Body of pancreas (tissue), 4 donors: ENCODE data around the gene STAT1.

ENCODE experiments used
- POLR2A ChIP-seq, 3 donors: fragments of 450-650 bp; IDR thresholded peaks; one replicate each; pipeline ENCODE4 v1.6.1; 2016; ENCODE audit warnings: antibody characterized with exemption in 3 of 3, mild to moderate bottlenecking in 2 of 3
- TF ChIP-seq, protein P1 (sequence below), 7 experiments: fragments of 450-650 bp in 4 of 7; fragments of 200-600 bp in 3 of 7; sonication (generic) in 3 of 7; IDR thresholded peaks; one replicate each; pipeline ENCODE4 v1.5.1; 2016 to 2019; ENCODE audit warnings: antibody characterized with exemption in 7 of 7

DNA sequence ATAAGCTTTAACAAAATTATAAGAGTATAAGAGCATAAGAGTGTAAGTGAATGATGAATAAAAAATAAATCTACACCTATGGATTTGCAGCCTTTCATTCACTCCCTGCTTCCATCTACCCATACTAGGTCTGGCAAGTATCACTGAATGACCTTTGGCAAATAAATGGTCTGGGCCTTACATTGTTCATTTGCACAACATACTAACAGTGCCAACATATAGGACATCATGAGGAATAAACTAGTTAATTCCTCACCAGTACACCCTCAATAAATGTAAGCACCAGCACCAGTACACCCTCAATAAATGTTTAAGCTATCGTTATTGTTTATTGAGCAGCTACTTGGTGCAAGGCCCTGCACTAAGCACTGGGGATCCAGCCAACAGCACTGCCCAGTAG is 26.9 kb downstream of the STAT1 start:
- no peak for TF ChIP-seq POLR2A (IDR thresholded peaks at IDR 0.05)
- TF ChIP-seq, protein P1, sequence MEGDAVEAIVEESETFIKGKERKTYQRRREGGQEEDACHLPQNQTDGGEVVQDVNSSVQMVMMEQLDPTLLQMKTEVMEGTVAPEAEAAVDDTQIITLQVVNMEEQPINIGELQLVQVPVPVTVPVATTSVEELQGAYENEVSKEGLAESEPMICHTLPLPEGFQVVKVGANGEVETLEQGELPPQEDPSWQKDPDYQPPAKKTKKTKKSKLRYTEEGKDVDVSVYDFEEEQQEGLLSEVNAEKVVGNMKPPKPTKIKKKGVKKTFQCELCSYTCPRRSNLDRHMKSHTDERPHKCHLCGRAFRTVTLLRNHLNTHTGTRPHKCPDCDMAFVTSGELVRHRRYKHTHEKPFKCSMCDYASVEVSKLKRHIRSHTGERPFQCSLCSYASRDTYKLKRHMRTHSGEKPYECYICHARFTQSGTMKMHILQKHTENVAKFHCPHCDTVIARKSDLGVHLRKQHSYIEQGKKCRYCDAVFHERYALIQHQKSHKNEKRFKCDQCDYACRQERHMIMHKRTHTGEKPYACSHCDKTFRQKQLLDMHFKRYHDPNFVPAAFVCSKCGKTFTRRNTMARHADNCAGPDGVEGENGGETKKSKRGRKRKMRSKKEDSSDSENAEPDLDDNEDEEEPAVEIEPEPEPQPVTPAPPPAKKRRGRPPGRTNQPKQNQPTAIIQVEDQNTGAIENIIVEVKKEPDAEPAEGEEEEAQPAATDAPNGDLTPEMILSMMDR (IDR thresholded peaks at IDR 0.05), result no peak
